Posterior cingulate gyrus (tissue), 11 donors: Measurements from ENCODE around the gene VSTM4.

Experiments
- DNase-seq, 10 donors: peaks; one replicate each; pipeline versions ENCODE4 v3.0.0 to v3.0.0-alpha.2; 2020 to 2021; ENCODE audit warnings: mixed read lengths in 3 of 10
- intact Hi-C: fragments of 100-400 bp; cut with DNase I; formaldehyde crosslinking; loops from one replicate; pipeline ENCODE4 v1.15.1; 2023

Gene VSTM4

DNA sequence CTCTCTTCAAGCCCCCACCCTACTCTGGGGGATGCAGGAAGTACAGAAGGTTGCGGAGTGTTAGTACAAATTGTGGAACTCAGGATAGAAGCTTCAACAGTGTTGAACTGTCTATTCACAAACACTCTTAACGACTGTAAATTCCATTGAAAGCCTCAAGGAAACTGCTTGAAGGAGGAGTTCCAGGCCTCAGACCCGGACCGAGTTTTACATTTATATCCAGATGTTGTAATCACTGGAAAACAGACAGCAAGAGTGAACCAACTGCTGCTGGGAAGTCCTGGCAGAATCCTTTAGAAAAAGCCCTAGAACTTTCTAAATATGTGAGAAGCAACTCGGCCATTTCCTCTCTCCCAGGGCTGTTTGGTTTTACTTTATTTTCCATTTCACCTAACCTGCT lies 91.6 kb downstream of the VSTM4 start:
- intact Hi-C loops: no loop called here
- DNase-seq: no peak

DNA sequence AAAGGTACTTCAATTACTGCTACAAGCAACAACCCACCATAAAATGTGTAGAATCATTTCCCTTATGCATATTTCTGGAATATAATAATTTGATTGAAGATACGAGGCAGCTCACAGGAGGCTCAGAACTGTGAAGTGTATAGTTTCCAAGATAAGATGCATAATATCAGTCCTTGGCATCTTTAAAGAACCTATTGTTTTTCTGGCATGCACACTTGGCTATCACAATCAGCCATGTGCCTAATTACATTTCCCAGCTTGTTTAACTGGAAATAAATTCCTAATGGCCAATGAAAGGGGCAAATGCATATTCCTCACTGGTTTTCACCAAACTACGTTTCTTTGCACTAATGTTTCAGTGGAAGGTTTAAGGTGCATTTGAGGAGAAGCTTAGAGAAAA lies 92.3 kb downstream of the VSTM4 start:
- no peak for DNase-seq
- intact Hi-C loops: no loop called here

- intact Hi-C loops: no loop called here
- DNase-seq: no peak
Observed at GRCh38 chr10:49021685-49022084, 93.6 kb downstream of the VSTM4 start.

GRCh38 chr10:49015700-49016099 lies 99.6 kb downstream of the VSTM4 start:
- no peak for DNase-seq
- intact Hi-C loops: no loop called here

DNA sequence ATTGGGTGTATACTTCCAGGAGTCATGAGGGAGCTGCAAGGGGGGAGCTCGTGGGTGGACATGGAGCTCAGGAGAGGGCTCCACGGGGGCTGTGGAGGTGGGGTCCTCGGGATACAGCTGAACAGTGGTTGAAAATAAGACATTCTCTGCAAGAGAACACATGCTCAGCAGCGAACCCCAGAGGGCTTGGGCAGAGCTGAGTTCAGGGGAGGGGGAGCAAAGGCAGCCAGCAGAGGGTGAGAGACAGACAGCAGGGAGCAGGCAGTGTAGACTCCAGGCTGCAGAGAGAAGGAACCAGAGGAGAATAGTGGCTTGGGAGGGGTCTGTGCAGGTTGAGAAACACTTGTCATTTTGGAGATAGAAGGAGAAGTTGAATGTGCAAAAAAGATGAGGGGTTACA lies 102.7 kb downstream of the VSTM4 start:
- no peak for DNase-seq
- intact Hi-C loops: no loop called here

DNA sequence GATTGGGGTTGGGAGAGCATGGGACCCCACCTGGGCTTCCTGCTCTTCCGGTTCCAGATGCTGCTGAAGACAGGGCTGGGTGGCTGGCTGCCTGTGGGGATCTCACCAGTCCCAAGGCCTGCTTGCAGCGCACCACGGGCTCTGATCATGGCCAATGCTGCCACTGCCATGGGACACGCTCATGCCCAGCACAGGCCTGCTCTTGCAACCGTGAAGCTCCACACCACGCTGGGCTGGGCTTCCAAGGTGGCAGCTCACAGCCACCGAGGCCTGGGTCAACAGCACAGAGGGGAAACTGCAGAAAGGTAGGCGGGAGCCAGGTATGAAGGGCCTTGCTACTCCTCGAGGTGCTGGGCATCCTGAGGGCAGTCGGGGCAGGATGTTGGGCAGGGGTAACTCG lies 103.6 kb downstream of the VSTM4 start:
- DNase-seq: no peak
- intact Hi-C loops: no loop called here

GRCh38 chr10:49010865-49011264 lies 104.5 kb downstream of the VSTM4 start:
- intact Hi-C loops: no loop called here
- no peak for DNase-seq

DNA sequence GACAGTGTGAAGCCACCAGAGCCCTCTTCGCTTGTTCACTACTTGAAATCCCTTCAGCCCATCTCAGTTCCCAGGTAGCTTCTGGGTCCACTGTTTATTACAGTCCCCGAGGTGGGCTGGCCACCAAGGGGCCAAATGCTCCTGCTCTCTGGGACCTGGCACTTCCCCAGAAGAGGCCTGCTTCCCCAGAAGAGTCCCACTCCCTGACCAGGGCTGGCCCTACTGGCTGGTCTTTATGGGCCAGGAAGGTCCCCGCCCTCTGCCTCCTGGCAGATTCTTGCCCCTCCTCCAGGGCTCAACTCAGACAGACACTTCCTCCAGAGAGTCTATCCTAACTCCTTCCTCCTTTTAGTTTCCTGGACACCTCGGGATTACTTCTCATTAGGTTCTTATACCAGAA lies 105.0 kb downstream of the VSTM4 start:
- no peak for DNase-seq
- intact Hi-C loops: no loop called here

- DNase-seq: no peak
- intact Hi-C loops: no loop called here
Observed at GRCh38 chr10:49009199-49009979, 105.9 kb downstream of the VSTM4 start.

- DNase-seq: no peak
- intact Hi-C loops: no loop called here
Observed at GRCh38 chr10:49008505-49009198, 106.7 kb downstream of the VSTM4 start.

- intact Hi-C loops: no loop called here
- no peak for DNase-seq
Observed at GRCh38 chr10:49008091-49008490, 107.2 kb downstream of the VSTM4 start.

- intact Hi-C loops: no loop called here
- DNase-seq: no peak
Observed at GRCh38 chr10:49007129-49007528, 108.2 kb downstream of the VSTM4 start.

GRCh38 chr10:49005270-49005669 lies 110.1 kb downstream of the VSTM4 start:
- intact Hi-C loops: no loop called here

GRCh38 chr10:49001870-49002672 lies 113.3 kb downstream of the VSTM4 start:
- intact Hi-C loops: no loop called here
- no peak for DNase-seq

More at GRCh38 chr10:49005270-49005669, 110.1 kb downstream of the VSTM4 start:
- DNase-seq: no peak

DNA sequence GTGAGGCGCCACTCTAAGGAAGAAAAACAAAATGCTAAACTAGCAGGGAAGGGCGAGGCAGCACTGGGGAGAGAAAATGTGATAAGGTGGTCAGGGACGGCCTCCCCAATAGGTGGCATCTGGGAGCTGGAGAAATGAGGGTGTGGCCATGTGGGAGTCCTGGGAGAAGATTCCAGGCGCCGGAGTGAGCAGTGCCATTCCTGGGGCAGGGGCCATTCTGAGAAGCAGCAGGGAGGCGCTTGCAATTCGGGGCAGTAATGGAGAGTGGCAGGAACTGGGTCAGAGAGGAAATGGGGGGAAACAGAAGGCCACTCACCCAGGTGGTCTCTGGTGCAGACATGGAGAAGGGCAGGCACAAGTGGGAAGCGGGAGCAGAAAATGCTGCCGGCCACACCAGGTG lies 113.9 kb downstream of the VSTM4 start:
- DNase-seq: no peak
- intact Hi-C loops: no loop called here

DNA sequence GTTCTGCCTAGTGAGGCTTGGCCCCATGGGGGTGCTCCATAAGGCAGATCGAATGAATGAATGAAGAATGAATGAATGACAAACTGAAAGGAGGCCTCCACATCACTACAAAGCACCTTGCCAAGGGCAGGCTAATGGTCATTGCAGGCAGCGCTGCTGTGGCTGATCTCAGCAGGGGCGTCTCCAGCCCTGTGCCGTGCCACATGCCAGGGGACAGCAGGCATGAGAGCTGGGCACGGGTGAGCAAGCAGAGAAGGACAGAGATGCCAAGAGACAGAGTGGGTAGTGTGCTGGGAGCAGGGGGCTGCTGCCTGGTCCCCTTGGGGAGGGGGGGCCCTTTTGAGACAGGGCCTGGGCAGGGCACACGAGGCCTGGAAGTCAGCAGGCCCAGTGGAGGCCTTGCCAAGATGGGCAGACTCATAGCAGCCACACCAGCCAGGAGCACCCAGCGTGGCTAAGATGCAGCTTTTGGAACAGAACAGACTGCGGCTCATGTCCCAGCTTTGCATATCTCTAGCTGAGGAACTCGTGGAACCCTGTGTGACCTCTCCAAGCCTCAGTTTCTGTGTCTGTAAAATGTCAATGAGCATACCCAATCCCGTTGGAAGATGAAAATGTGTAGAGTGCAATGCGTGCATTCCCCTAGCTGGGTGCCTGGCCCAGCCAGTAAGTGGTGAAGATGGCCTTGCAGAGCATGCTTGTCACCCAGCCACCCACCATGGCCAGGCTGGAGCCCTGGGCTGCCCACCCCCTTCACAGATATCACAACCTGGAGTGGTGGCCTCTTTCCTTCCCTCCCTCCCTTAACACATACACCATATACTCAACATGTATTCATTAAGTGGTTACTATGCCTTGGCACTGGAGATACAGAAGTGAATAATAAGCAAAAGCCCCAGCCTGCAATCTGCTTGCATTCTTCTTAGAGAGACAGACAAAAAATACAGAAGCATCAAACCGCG lies 114.6 kb downstream of the VSTM4 start:
- DNase-seq: no peak
- intact Hi-C loops: no loop called here

- DNase-seq: no peak
- intact Hi-C loops: no loop called here
Observed at GRCh38 chr10:48999346-48999745, 116.0 kb downstream of the VSTM4 start.

DNA sequence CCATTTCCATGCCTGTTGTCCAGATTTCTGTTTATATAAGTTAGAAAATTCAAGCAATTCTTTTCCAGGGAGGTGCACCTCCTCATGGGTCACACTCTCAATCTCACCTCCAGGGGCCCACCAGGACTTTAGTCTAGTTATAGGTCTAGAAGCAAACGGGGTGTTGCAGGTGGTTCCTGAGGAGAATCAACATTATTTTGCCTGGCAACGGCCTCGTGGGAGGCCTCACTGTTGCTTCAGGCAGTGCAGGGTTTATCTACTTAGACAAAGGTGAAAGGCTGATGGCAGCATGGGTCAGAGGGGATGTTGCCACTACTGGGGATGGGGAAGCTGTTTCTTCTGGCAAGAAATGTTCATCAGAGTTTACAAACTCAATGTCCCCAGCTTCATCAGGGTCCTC lies 119.0 kb downstream of the VSTM4 start:
- no peak for DNase-seq
- intact Hi-C loops: no loop called here

DNA sequence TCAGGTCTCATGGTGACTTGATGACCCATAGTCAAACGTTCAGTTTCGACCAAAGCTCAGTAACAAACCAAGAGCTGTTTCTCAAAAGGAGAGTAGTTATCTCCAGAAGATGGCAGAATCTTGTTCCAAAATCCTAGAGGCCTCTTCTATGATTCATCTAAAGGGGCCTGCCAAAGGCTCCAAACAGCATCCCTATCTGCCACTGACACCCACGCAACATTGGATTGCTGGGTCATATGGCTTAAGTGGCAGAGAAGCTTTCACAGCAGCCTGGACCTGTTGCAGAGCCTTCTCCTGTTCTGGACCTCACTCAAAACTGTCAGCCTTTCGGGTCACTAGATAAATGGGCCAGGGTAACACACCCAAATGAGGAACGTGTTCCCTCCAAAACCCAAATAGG lies 121.7 kb downstream of the VSTM4 start:
- intact Hi-C loops: no loop called here
- no peak for DNase-seq

- intact Hi-C loops: no loop called here
- no peak for DNase-seq
Observed at GRCh38 chr10:48990226-48990625, 125.1 kb downstream of the VSTM4 start.
